GM19240 (cell line): ENCODE measurements around the gene NEK10.

Experiments used
- DNase-seq: peaks from one replicate; pipeline ENCODE4 v3.0.0; 2011; ENCODE audit warnings: low spot score; ENCODE audit not compliant: insufficient read length

Gene NEK10

GRCh38 chr3:27060336-27060735 lies 308.8 kb downstream of the NEK10 start:
- no peak for DNase-seq
